ENCODE results near the gene LUM. TPM values are rescaled to one million over a fixed set of nuclear protein-coding genes. Genes with fewer than 3 reads are reported as not detected.

Gene LUM
- total RNA-seq, 1 experiment from 2014 or later: not detected

GRCh38 chr12:91099836-91100235 is 11.5 kb downstream of the LUM start:
- no peak overlapping the region for H3K4ac ChIP-seq (ENCODE audit: low read depth, low read length)
- no peak overlapping the region for H4K91ac ChIP-seq (ENCODE audit: insufficient read length, low read depth, low read length)
- no peaks in the 10 kb centered on the region; a peak in 1 of 7 replicates for H3K36me3 Mint-ChIP-seq (ENCODE audit: insufficient read depth in 1 of 3, low read depth in 3 of 3)
- no peak overlapping the region for H2BK5ac ChIP-seq (ENCODE audit: insufficient read length, low read length)
- TF ChIP-seq, protein P1, sequence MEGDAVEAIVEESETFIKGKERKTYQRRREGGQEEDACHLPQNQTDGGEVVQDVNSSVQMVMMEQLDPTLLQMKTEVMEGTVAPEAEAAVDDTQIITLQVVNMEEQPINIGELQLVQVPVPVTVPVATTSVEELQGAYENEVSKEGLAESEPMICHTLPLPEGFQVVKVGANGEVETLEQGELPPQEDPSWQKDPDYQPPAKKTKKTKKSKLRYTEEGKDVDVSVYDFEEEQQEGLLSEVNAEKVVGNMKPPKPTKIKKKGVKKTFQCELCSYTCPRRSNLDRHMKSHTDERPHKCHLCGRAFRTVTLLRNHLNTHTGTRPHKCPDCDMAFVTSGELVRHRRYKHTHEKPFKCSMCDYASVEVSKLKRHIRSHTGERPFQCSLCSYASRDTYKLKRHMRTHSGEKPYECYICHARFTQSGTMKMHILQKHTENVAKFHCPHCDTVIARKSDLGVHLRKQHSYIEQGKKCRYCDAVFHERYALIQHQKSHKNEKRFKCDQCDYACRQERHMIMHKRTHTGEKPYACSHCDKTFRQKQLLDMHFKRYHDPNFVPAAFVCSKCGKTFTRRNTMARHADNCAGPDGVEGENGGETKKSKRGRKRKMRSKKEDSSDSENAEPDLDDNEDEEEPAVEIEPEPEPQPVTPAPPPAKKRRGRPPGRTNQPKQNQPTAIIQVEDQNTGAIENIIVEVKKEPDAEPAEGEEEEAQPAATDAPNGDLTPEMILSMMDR (conservative IDR thresholded peaks at IDR 0.05): no peak
- H3K4me1 ChIP-seq (ENCODE audit: insufficient read depth, low read length): no peaks in the 10 kb centered on the region
- H3K4me3 Mint-ChIP-seq: no peak overlapping the region
- no peak overlapping the region for H3K9ac ChIP-seq (ENCODE audit: extremely low read depth, insufficient read length, low read length)
- H4K20me1 ChIP-seq (ENCODE audit: control insufficient read depth, insufficient read depth, insufficient read length): no peaks in the 10 kb centered on the region
- H3K23me2 ChIP-seq (ENCODE audit: insufficient read length, low read depth, low read length, poor library complexity, severe bottlenecking): no peaks in the 10 kb centered on the region
- no peak overlapping the region for H4K5ac ChIP-seq (ENCODE audit: insufficient read length, low read depth, low read length)
- no peak overlapping the region for H3K14ac ChIP-seq (ENCODE audit: insufficient read depth, low read length)
- no peak overlapping the region for H2AK5ac ChIP-seq (ENCODE audit: insufficient read length, low read length)
- no peaks in the 10 kb centered on the region for H3K9me3 Mint-ChIP-seq
- H2BK20ac ChIP-seq (ENCODE audit: low read depth, low read length, poor library complexity, severe bottlenecking): no peak overlapping the region
- no peaks in the 10 kb centered on the region for H3K27me3 Mint-ChIP-seq (ENCODE audit: low read depth)
- no peak overlapping the region for H3K27ac ChIP-seq (ENCODE audit: insufficient read length, low read depth, low read length)
- no peaks in the 10 kb centered on the region for H3K9me3 ChIP-seq (ENCODE audit: control insufficient read depth, low read depth, low read length)
- WGBS (ENCODE audit: extremely low coverage, insufficient read length, low lambda C conversion rate): no CpG with 5 or more reads among the region's 2 CpGs
- no peak overlapping the region for H4K8ac ChIP-seq (replicated peaks; ENCODE audit: insufficient read length, low read depth, low read length)
- no peaks in the 10 kb centered on the region for H3K79me1 ChIP-seq (ENCODE audit: insufficient read depth, low read depth, low read length, poor library complexity, severe bottlenecking)
- no peak overlapping the region for H2BK12ac ChIP-seq (ENCODE audit: insufficient read length, low read depth, low read length)
- DNase-seq: no peak
- H3K27me3 ChIP-seq (ENCODE audit: insufficient read depth, low read length): no peaks in the 10 kb centered on the region
- H2AFZ ChIP-seq (ENCODE audit: low read length): no peak overlapping the region
- no peak overlapping the region for H3K4me2 ChIP-seq (ENCODE audit: insufficient read depth, insufficient read length, low read length)
- H3T11ph ChIP-seq (ENCODE audit: low read length): no peak overlapping the region
- H3K27ac Mint-ChIP-seq: no peak overlapping the region
- peaks cover 0 to 4% of the 10 kb centered on the region in 2 experiments; a peak in 1 of 4 replicates for H3K4me1 Mint-ChIP-seq
- H2BK15ac ChIP-seq (ENCODE audit: low read depth, low read length): no peak overlapping the region
- H3K79me2 ChIP-seq (ENCODE audit: insufficient read depth, low read length): no peaks in the 10 kb centered on the region
- H3K23ac ChIP-seq (ENCODE audit: insufficient read length, low read depth, low read length): no peak overlapping the region
- no peak overlapping the region for H2BK120ac ChIP-seq (ENCODE audit: low read depth, low read length, poor library complexity, severe bottlenecking)
- no peak overlapping the region for H3K18ac ChIP-seq (ENCODE audit: insufficient read length, low read depth, low read length)
- H3K56ac ChIP-seq (ENCODE audit: insufficient read length, low read depth, low read length): no peak overlapping the region

All from H9 (cell line).